ENCODE measurements around the gene JARID2. TPM values are rescaled to one million over a fixed set of nuclear protein-coding genes. Genes with fewer than 3 reads are reported as not detected.

JARID2 gene
- total RNA-seq, 1 donor: 9.1 TPM

GRCh38 chr6:15429141-15430110 is 183.6 kb downstream of the JARID2 start:
- DNase-seq (ENCODE audit: low read depth): peak; percentile 86
- TF ChIP-seq, protein P1, sequence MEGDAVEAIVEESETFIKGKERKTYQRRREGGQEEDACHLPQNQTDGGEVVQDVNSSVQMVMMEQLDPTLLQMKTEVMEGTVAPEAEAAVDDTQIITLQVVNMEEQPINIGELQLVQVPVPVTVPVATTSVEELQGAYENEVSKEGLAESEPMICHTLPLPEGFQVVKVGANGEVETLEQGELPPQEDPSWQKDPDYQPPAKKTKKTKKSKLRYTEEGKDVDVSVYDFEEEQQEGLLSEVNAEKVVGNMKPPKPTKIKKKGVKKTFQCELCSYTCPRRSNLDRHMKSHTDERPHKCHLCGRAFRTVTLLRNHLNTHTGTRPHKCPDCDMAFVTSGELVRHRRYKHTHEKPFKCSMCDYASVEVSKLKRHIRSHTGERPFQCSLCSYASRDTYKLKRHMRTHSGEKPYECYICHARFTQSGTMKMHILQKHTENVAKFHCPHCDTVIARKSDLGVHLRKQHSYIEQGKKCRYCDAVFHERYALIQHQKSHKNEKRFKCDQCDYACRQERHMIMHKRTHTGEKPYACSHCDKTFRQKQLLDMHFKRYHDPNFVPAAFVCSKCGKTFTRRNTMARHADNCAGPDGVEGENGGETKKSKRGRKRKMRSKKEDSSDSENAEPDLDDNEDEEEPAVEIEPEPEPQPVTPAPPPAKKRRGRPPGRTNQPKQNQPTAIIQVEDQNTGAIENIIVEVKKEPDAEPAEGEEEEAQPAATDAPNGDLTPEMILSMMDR (IDR thresholded peaks at IDR 0.05; ENCODE audit: insufficient read depth, low read depth, low read length): no peak
- H3K4me3 ChIP-seq (ENCODE audit: low read depth, low read length): no peak overlapping the region

- TF ChIP-seq, protein P1 (IDR thresholded peaks at IDR 0.05; ENCODE audit: insufficient read depth, low read depth, low read length): no peak
- no peak overlapping the region for H3K4me3 ChIP-seq (ENCODE audit: low read depth, low read length)
- peak; percentile 78 for DNase-seq (ENCODE audit: low read depth)
Observed at GRCh38 chr6:15430186-15430585, 184.3 kb downstream of the JARID2 start.

DNA sequence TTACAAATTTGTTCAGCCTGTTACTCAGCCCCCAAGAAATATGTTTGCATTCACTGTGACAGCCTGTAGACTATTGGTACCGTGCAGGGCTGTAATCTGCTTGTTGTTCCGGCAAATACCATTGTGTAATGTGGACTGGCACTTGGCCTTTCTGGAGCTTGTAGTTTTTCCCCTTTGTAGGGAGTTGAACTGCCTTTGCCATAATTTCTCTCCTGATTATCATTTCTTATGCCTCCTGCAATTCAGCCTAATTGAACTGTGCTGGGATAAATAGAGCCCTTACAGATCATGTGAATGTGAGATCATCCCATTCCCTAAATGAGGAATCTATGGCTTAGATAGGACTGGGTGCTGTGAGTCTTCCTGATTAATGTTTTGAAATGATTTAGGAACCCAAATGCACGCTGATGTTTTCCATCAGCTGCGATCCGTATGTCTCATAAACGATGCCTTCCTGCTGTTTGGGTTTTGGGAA is 185.1 kb downstream of the JARID2 start:
- no peak overlapping the region for H3K4me3 ChIP-seq (ENCODE audit: low read depth, low read length)
- TF ChIP-seq, protein P1 (IDR thresholded peaks at IDR 0.05; ENCODE audit: insufficient read depth, low read depth, low read length): no peak
- peak; percentile 59 for DNase-seq (ENCODE audit: low read depth)

DNA sequence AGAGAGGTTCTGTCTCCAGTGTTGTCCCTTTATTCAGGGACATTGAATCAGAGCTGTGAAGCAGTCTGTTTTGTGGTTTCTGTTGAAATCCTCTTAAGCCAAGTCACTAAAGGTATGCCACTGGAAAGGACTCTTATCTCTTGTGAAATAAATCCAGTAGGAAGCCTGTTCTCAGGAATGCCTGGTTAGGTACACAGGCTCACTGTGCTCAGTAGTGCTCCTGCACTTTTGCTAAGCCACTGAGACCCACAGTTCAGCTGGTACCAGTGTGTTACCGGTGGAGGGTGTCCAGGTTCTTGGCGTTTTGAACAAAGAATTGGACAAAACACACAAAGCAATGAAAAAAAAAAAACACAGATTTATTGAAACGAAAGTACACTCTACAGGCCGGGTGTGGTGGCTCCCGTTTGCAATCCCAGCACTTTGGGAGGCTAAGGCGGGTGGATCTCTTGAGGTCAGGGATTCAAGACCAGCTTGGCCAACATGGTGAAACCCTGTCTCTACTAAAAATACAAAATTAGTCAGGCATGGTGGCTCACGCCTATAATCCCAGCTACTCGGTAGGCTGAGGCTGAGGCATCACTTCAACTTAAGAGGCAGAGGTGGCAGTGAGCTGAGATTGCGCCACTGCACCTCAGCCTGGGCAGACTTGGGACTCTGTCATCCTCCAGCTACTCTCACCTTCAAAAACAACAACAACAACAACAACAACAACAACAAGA is 186.1 kb downstream of the JARID2 start:
- TF ChIP-seq, protein P1 (IDR thresholded peaks at IDR 0.05; ENCODE audit: insufficient read depth, low read depth, low read length): no peak
- DNase-seq (ENCODE audit: low read depth): peak; percentile 85
- H3K4me3 ChIP-seq (ENCODE audit: low read depth, low read length): peak overlapping the region; percentile 11

DNA sequence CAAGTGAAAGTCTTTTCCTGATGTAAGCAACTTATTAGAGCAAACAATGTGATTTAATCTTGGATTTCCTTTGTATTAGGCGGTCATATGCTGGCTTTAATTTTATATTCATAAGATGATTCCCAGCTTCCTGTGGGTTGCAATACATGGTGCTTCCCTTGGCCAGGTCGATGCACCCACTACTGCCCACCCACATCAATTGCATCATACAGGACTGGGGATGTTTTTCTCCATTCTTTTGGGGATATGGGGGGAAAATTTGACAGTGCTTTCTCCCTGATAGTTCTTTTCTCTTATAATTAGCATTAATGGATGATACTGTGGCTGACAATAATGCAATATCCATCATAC is 187.6 kb downstream of the JARID2 start:
- TF ChIP-seq, protein P1 (IDR thresholded peaks at IDR 0.05; ENCODE audit: insufficient read depth, low read depth, low read length): no peak
- H3K4me3 ChIP-seq (ENCODE audit: low read depth, low read length): no peak overlapping the region
- DNase-seq (ENCODE audit: low read depth): no peak

GRCh38 chr6:15434263-15434662 is 188.4 kb downstream of the JARID2 start:
- DNase-seq (ENCODE audit: low read depth): no peak
- TF ChIP-seq, protein P1 (IDR thresholded peaks at IDR 0.05; ENCODE audit: insufficient read depth, low read depth, low read length): no peak
- no peak overlapping the region for H3K4me3 ChIP-seq (ENCODE audit: low read depth, low read length)
